ENCODE data around the gene FEZF1. TPM values are rescaled to one million over a fixed set of nuclear protein-coding genes. Genes with fewer than 3 reads are reported as not detected.
A peak's percentile ranks its signal among the peaks of the same experiment; 100 is the strongest.

The FEZF1 gene
- total RNA-seq, 2 donors from 2014 or later = 0.22 TPM; not detected in 1

DNA sequence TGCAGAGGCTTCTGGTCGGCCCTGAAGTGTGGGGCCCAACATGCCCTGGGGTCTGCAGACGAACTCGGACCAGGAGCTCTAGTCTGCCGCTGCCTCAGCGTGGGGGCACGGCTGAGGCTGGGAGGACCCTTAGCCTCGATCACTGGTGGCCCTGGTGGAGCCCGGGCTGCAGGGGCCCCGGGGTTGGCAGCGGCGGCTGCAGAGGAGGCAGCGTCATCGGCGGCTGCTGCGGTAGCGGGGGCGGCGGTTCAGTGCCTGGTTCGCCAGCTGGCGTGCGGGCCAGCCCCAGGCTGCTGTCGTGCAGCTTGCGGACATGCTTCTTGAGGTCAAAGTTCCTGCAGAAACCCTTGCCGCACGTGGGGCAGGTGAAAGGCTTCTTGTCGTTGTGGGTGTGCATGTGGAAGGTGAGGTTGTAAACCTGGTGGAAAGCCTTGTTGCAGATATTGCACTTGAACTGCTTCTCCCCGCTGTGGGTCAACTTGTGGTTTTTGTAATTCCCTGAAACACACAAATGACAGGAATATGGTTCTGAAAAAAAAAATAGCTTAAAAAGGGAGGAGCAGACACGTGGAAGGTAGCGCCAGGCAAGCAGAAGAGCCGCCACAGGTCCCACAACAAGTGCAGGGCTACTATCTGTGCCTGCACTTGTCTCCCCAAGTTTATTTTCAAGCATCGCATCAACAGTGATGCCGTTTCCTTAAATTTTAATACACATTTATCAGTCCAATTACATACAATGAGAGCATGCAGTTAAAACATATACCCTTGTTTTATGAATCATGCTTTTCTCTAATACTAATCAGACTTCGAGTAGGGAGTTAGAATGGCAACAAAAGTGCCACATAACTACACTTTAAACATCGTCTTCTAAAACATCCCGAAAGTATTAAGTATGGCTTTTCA, 2.4 kb downstream of the FEZF1 start:
- peaks cover 100% of the 10 kb centered on the region for H3K27me3 ChIP-seq (ENCODE audit: control insufficient read depth, insufficient read depth, low read length, poor library complexity, severe bottlenecking)

GRCh38 chr7:122300956-122301833, 3.4 kb downstream of the FEZF1 start:
- 24 to 52% methylated on average over 4 to 10 of the region's 11 CpGs for WGBS, 2 experiments (ENCODE audit: insufficient coverage in 1 of 2, insufficient read length in 1 of 2)
- H3K9me3 Mint-ChIP-seq = no peaks in the 10 kb centered on the region
- Histone ChIP-seq H3K36me3 (ENCODE audit: control insufficient read depth, insufficient read depth, low read length) (no peaks in the 10 kb centered on the region), H3K4me1 (ENCODE audit: control insufficient read depth, insufficient read depth, low read length) (no peaks in the 10 kb centered on the region), H3K27ac (ENCODE audit: low read depth, low read length) (no peak overlapping the region), H3K27me3 (ENCODE audit: control insufficient read depth, insufficient read depth, low read length, poor library complexity, severe bottlenecking) (peaks cover 99% of the 10 kb centered on the region), H3K9ac (ENCODE audit: extremely low read depth, low read length, poor library complexity, severe bottlenecking) (no peak overlapping the region), H3K4me3 (ENCODE audit: low read length) (no peak overlapping the region), H3K9me3 (ENCODE audit: control insufficient read depth, low read length) (no peaks in the 10 kb centered on the region)
- peak overlapping the region; percentile 70 for H3K4me3 Mint-ChIP-seq
- no peak for DNase-seq
- TF ChIP-seq, protein P1, sequence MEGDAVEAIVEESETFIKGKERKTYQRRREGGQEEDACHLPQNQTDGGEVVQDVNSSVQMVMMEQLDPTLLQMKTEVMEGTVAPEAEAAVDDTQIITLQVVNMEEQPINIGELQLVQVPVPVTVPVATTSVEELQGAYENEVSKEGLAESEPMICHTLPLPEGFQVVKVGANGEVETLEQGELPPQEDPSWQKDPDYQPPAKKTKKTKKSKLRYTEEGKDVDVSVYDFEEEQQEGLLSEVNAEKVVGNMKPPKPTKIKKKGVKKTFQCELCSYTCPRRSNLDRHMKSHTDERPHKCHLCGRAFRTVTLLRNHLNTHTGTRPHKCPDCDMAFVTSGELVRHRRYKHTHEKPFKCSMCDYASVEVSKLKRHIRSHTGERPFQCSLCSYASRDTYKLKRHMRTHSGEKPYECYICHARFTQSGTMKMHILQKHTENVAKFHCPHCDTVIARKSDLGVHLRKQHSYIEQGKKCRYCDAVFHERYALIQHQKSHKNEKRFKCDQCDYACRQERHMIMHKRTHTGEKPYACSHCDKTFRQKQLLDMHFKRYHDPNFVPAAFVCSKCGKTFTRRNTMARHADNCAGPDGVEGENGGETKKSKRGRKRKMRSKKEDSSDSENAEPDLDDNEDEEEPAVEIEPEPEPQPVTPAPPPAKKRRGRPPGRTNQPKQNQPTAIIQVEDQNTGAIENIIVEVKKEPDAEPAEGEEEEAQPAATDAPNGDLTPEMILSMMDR (conservative IDR thresholded peaks at IDR 0.05) = no peak
- peaks cover 98% of the 10 kb centered on the region for H3K27me3 Mint-ChIP-seq (ENCODE audit: insufficient read depth)
- no peaks in the 10 kb centered on the region for H3K36me3 Mint-ChIP-seq (ENCODE audit: low read depth)
- H3K27ac Mint-ChIP-seq = no peak overlapping the region
- H3K4me1 Mint-ChIP-seq = peaks cover 34% of the 10 kb centered on the region

More for the DNA sequence above, 2.4 kb downstream of the FEZF1 start:
- H3K9me3 Mint-ChIP-seq = no peaks in the 10 kb centered on the region
- TF ChIP-seq, protein P1 (conservative IDR thresholded peaks at IDR 0.05) = no peak
- no peaks in the 10 kb centered on the region for H3K36me3 Mint-ChIP-seq (ENCODE audit: low read depth)
- WGBS, 2 experiments (ENCODE audit: insufficient coverage in 1 of 2, insufficient read length in 1 of 2) = 10 to 14% methylated on average over 13 to 35 of the region's 35 CpGs
- H3K4me1 Mint-ChIP-seq = peaks cover 39% of the 10 kb centered on the region
- Histone ChIP-seq H3K9ac (ENCODE audit: extremely low read depth, low read length, poor library complexity, severe bottlenecking) (no peak overlapping the region), H3K4me3 (ENCODE audit: low read length) (no peak overlapping the region), H3K36me3 (ENCODE audit: control insufficient read depth, insufficient read depth, low read length) (no peaks in the 10 kb centered on the region), H3K4me1 (ENCODE audit: control insufficient read depth, insufficient read depth, low read length) (no peaks in the 10 kb centered on the region), H3K9me3 (ENCODE audit: control insufficient read depth, low read length) (no peaks in the 10 kb centered on the region), H3K27ac (ENCODE audit: low read depth, low read length) (no peak overlapping the region)
- no peak overlapping the region for H3K27ac Mint-ChIP-seq
- peaks cover 100% of the 10 kb centered on the region for H3K27me3 Mint-ChIP-seq (ENCODE audit: insufficient read depth)
- DNase-seq = peak; percentile 76
- H3K4me3 Mint-ChIP-seq = no peak overlapping the region

GRCh38 chr7:122300211-122300932, 4.2 kb downstream of the FEZF1 start:
- peaks cover 26% of the 10 kb centered on the region for H3K4me1 Mint-ChIP-seq
- no peak overlapping the region for H3K9ac ChIP-seq (ENCODE audit: extremely low read depth, low read length, poor library complexity, severe bottlenecking)
- no peaks in the 10 kb centered on the region for H3K9me3 ChIP-seq (ENCODE audit: control insufficient read depth, low read length)
- no peaks in the 10 kb centered on the region for H3K36me3 ChIP-seq (ENCODE audit: control insufficient read depth, insufficient read depth, low read length)
- H3K4me1 ChIP-seq (ENCODE audit: control insufficient read depth, insufficient read depth, low read length) = no peaks in the 10 kb centered on the region
- H3K27me3 Mint-ChIP-seq (ENCODE audit: insufficient read depth) = peaks cover 96% of the 10 kb centered on the region
- H3K9me3 Mint-ChIP-seq = no peaks in the 10 kb centered on the region
- TF ChIP-seq, protein P1 (conservative IDR thresholded peaks at IDR 0.05) = no peak
- 1 to 2% methylated on average over 18 to 43 of the region's 43 CpGs for WGBS, 2 experiments (ENCODE audit: insufficient coverage in 1 of 2, insufficient read length in 1 of 2)
- no peak overlapping the region for H3K27ac ChIP-seq (ENCODE audit: low read depth, low read length)
- H3K4me3 Mint-ChIP-seq = peak overlapping the region; percentile 70
- peak overlapping the region; percentile 74 for H3K4me3 ChIP-seq (ENCODE audit: low read length)
- H3K27ac Mint-ChIP-seq = no peak overlapping the region
- peaks cover 98% of the 10 kb centered on the region for H3K27me3 ChIP-seq (ENCODE audit: control insufficient read depth, insufficient read depth, low read length, poor library complexity, severe bottlenecking)
- peak; percentile 78 for DNase-seq
- H3K36me3 Mint-ChIP-seq (ENCODE audit: low read depth) = no peaks in the 10 kb centered on the region
